Smooth muscle cell (in vitro differentiated cells): Measurements from ENCODE around the gene GNG3. TPM values are rescaled to one million over a fixed set of nuclear protein-coding genes. Genes with fewer than 3 reads are reported as not detected.

Experiments used
- DNase-seq: peaks from one replicate; lab custom pipeline; 2025; ENCODE audit not compliant: unreplicated experiment; lab: John Stamatoyannopoulos, UW
- H2AFZ ChIP-seq: fragments of 200-600 bp; sonication (generic); 2 replicates; pipeline ENCODE4 v1.6.0; 2016; ENCODE audit warnings: antibody characterized with exemption, low read depth, mild to moderate bottlenecking
- H3F3A ChIP-seq: fragments of 200-600 bp; sonication (generic); 2 replicates; pipeline ENCODE4 v1.6.0; 2017; ENCODE audit warnings: antibody characterized with exemption, low read depth
- H3K27ac ChIP-seq: fragments of 200-600 bp; sonication (generic); 2 replicates; pipeline ENCODE4 v1.5.1; 2016; ENCODE audit warnings: low read depth, mild to moderate bottlenecking
- H3K27me3 ChIP-seq: fragments of 200-600 bp; sonication (generic); 2 replicates; pipeline ENCODE4 v1.6.1; 2016; ENCODE audit warnings: low read depth, mild to moderate bottlenecking
- H3K36me3 ChIP-seq: fragments of 200-600 bp; sonication (generic); 2 replicates; pipeline ENCODE4 v1.5.1; 2016; ENCODE audit warnings: low read depth
- H3K4me1 ChIP-seq: fragments of 200-600 bp; sonication (generic); 2 replicates; pipeline ENCODE4 v1.5.1; 2016; ENCODE audit warnings: low read depth
- H3K4me2 ChIP-seq: fragments of 200-600 bp; sonication (generic); 2 replicates; pipeline ENCODE4 v1.6.0; 2016; ENCODE audit warnings: mild to moderate bottlenecking
- H3K4me3 ChIP-seq: fragments of 200-600 bp; sonication (generic); 2 replicates; pipeline ENCODE4 v1.5.1; 2016; ENCODE audit warnings: mild to moderate bottlenecking
- H3K79me2 ChIP-seq: fragments of 200-600 bp; sonication (generic); 2 replicates; pipeline ENCODE4 v1.6.0; 2016; ENCODE audit warnings: low read depth, mild to moderate bottlenecking
- H3K9ac ChIP-seq: fragments of 200-600 bp; sonication (generic); 2 replicates; pipeline ENCODE4 v1.6.0; 2016; ENCODE audit warnings: low read depth
- H3K9me3 ChIP-seq: fragments of 200-600 bp; sonication (generic); replicated peaks from 2 replicates; pipeline ENCODE4 v1.5.1; 2016; ENCODE audit warnings: low read depth
- H4K20me1 ChIP-seq: fragments of 200-600 bp; sonication (generic); 2 replicates; pipeline ENCODE4 v1.6.0; 2016; ENCODE audit warnings: low read depth
- CTCF ChIP-seq: fragments of 200-600 bp; sonication (generic); IDR thresholded peaks from 2 replicates; pipeline ENCODE4 v1.5.1; 2017; ENCODE audit warnings: borderline replicate concordance, mild to moderate bottlenecking, antibody characterized with exemption; ENCODE audit not compliant: insufficient read depth, poor library complexity, severe bottlenecking
- WGBS: methylation state at CpG from one replicate; pipeline ENCODE4 v1.1.7; 2016; ENCODE audit warnings: low lambda C conversion rate; 5-methylcytosine and 5-hydroxymethylcytosine counted together
- polyA plus RNA-seq: library from polyadenylated mRNA; unstranded; fragments of >200 nt; fragmentation: Nextera tagmentation; extraction: Ambion mirVana; gene quantifications from 2 replicates; pipeline ENCODE4 v1.2.1, GENCODE V29; 2016
- small RNA-seq: library from RNA; depleted of rRNA; stranded (forward); fragments of <200 nt; gene quantifications from one replicate; pipeline ENCODE3, GENCODE V24; 2014
- total RNA-seq: library from RNA; depleted of rRNA; stranded (reverse); fragments of >200 nt; gene quantifications from 2 replicates; pipeline ENCODE4 v1.2.3, GENCODE V29; 2014

Gene GNG3
- total and polyA plus RNA-seq, 2 experiments from 2014 or later = 0.18 TPM; not detected in 1

- Histone ChIP-seq H3K4me3 (no peak overlapping the region), H3K4me2 (no peak overlapping the region), H3K79me2 (peaks cover 21% of the 10 kb centered on the region), H3K9me3 (no peaks in the 10 kb centered on the region), H3F3A (no peaks in the 10 kb centered on the region), H4K20me1 (no peaks in the 10 kb centered on the region), H3K27me3 (no peaks in the 10 kb centered on the region), H3K9ac (no peak overlapping the region), H3K36me3 (no peaks in the 10 kb centered on the region), H3K27ac (no peak overlapping the region), H2AFZ (no peak overlapping the region), H3K4me1 (no peaks in the 10 kb centered on the region)
- TF ChIP-seq CTCF = no peak
- no peak for DNase-seq
- 89% methylated on average over 10 of the region's 10 CpGs for WGBS
These were observed 47.7 kb downstream of the GNG3 start for GRCh38 chr11:62755086-62755615.

GRCh38 chr11:62757846-62758788 lies 50.6 kb downstream of the GNG3 start:
- 46% methylated on average over 9 of the region's 9 CpGs for WGBS
- H3K27ac ChIP-seq = no peak overlapping the region
- peaks cover 4% of the 10 kb centered on the region for H3K4me1 ChIP-seq
- H3K9ac ChIP-seq = no peak overlapping the region
- H3K79me2 ChIP-seq = peaks cover 15% of the 10 kb centered on the region
- H3K9me3 ChIP-seq = no peaks in the 10 kb centered on the region
- no peak for DNase-seq
- TF ChIP-seq CTCF = no peak
- H3K36me3 ChIP-seq = no peaks in the 10 kb centered on the region
- H3K4me2 ChIP-seq = no peak overlapping the region
- H3K4me3 ChIP-seq = no peak overlapping the region
- peak overlapping the region; percentile 69 for H2AFZ ChIP-seq
- H3K27me3 ChIP-seq = no peaks in the 10 kb centered on the region
- no peaks in the 10 kb centered on the region for H3F3A ChIP-seq
- no peaks in the 10 kb centered on the region for H4K20me1 ChIP-seq

Small RNAs within 50 kb of the gene (small RNA-seq; reads per million reads assigned to genes)
- gene SNORA57 = not detected

Other genes with a start within 250 kb of the GNG3 start
- gene AHNAK, start 160.9 kb upstream of the GNG3 start, total RNA-seq = 229 and 240 TPM in 2 replicates
- 27.2 and 58.8 TPM in 2 replicates for gene AHNAK, start 160.9 kb upstream of the GNG3 start, polyA plus RNA-seq
- 773 and 864 TPM in 2 replicates for gene EEF1G, start 133.8 kb upstream of the GNG3 start, total RNA-seq
- gene EEF1G, start 133.8 kb upstream of the GNG3 start, polyA plus RNA-seq = 433 and 463 TPM in 2 replicates
- gene TUT1, start 116.2 kb upstream of the GNG3 start, total RNA-seq = 3.0 and 5.5 TPM in 2 replicates
- 15.9 and 18.6 TPM in 2 replicates for gene TUT1, start 116.2 kb upstream of the GNG3 start, polyA plus RNA-seq
- gene MTA2, start 105.8 kb upstream of the GNG3 start, total RNA-seq = 57.0 and 65.9 TPM in 2 replicates
- gene MTA2, start 105.8 kb upstream of the GNG3 start, polyA plus RNA-seq = 20.5 and 22.7 TPM in 2 replicates
- 20.6 and 35.0 TPM in 2 replicates for gene EML3, start 94.9 kb upstream of the GNG3 start, total RNA-seq
- 36.8 and 47.2 TPM in 2 replicates for gene EML3, start 94.9 kb upstream of the GNG3 start, polyA plus RNA-seq
- 0.63 and 4.0 TPM in 2 replicates for gene ROM1, start 94.4 kb upstream of the GNG3 start, total RNA-seq
- 0.91 and 1.4 TPM in 2 replicates for gene ROM1, start 94.4 kb upstream of the GNG3 start, polyA plus RNA-seq
- 19.3 and 20.0 TPM in 2 replicates for gene B3GAT3, start 85.7 kb upstream of the GNG3 start, total RNA-seq
- 66.9 and 73.8 TPM in 2 replicates for gene B3GAT3, start 85.7 kb upstream of the GNG3 start, polyA plus RNA-seq
- gene GANAB, start 61.1 kb upstream of the GNG3 start, total RNA-seq = 176 and 186 TPM in 2 replicates
- gene GANAB, start 61.1 kb upstream of the GNG3 start, polyA plus RNA-seq = 194 and 225 TPM in 2 replicates
- 7.3 and 8.2 TPM in 2 replicates for gene INTS5, start 54.4 kb upstream of the GNG3 start, total RNA-seq
- 11.9 and 13.2 TPM in 2 replicates for gene INTS5, start 54.4 kb upstream of the GNG3 start, polyA plus RNA-seq
- 54.4 and 68.4 TPM in 2 replicates for gene C11orf98, start 42.5 kb upstream of the GNG3 start, total RNA-seq
- gene C11orf98, start 42.5 kb upstream of the GNG3 start, polyA plus RNA-seq = 101 and 114 TPM in 2 replicates
- 1.3 and 4.9 TPM in 2 replicates for gene CSKMT, start 42.4 kb upstream of the GNG3 start, total RNA-seq
- gene CSKMT, start 42.4 kb upstream of the GNG3 start, polyA plus RNA-seq = 1.4 and 9.8 TPM in 2 replicates
- 5.5 and 7.7 TPM in 2 replicates for gene UQCC3, start 36.0 kb upstream of the GNG3 start, total RNA-seq
- 14.4 and 16.7 TPM in 2 replicates for gene UQCC3, start 36.0 kb upstream of the GNG3 start, polyA plus RNA-seq
- 1.5 and 5.6 TPM in 2 replicates for gene LBHD1, start 35.4 kb upstream of the GNG3 start, total RNA-seq
- 3.9 and 7.7 TPM in 2 replicates for gene LBHD1, start 35.4 kb upstream of the GNG3 start, polyA plus RNA-seq
- 52.2 and 58.1 TPM in 2 replicates for gene UBXN1, start 28.6 kb upstream of the GNG3 start, total RNA-seq
- gene UBXN1, start 28.6 kb upstream of the GNG3 start, polyA plus RNA-seq = 73.5 and 78.4 TPM in 2 replicates
- gene LRRN4CL, start 18.1 kb upstream of the GNG3 start, total RNA-seq = 0.76 and 1.3 TPM in 2 replicates
- gene LRRN4CL, start 18.1 kb upstream of the GNG3 start, polyA plus RNA-seq = not detected in 2 replicates
- 76.4 and 79.7 TPM in 2 replicates for gene BSCL2, start 252 bp upstream of the GNG3 start, total RNA-seq
- gene BSCL2, start 252 bp upstream of the GNG3 start, polyA plus RNA-seq = 115 and 123 TPM in 2 replicates
- gene HNRNPUL2, start 19.8 kb downstream of the GNG3 start, total RNA-seq = 14.3 and 19.4 TPM in 2 replicates
- 3.6 and 4.5 TPM in 2 replicates for gene HNRNPUL2, start 19.8 kb downstream of the GNG3 start, polyA plus RNA-seq
- gene TTC9C, start 20.8 kb downstream of the GNG3 start, total RNA-seq = 20.1 and 53.0 TPM in 2 replicates
- gene TTC9C, start 20.8 kb downstream of the GNG3 start, polyA plus RNA-seq = 46.9 and 49.3 TPM in 2 replicates
- 3.3 TPM in 2 replicates for gene ZBTB3, start 46.5 kb downstream of the GNG3 start, total RNA-seq
- gene ZBTB3, start 46.5 kb downstream of the GNG3 start, polyA plus RNA-seq = 2.9 and 3.6 TPM in 2 replicates
- 147 and 197 TPM in 2 replicates for gene POLR2G, start 53.9 kb downstream of the GNG3 start, total RNA-seq
- gene POLR2G, start 53.9 kb downstream of the GNG3 start, polyA plus RNA-seq = 192 and 220 TPM in 2 replicates
- 10.5 and 11.9 TPM in 2 replicates for gene TAF6L, start 63.7 kb downstream of the GNG3 start, total RNA-seq
- gene TAF6L, start 63.7 kb downstream of the GNG3 start, polyA plus RNA-seq = 18.6 and 27.2 TPM in 2 replicates
- gene TMEM179B, start 79.7 kb downstream of the GNG3 start, total RNA-seq = 96.0 and 103 TPM in 2 replicates
- 113 and 125 TPM in 2 replicates for gene TMEM179B, start 79.7 kb downstream of the GNG3 start, polyA plus RNA-seq
- 43.2 and 47.8 TPM in 2 replicates for gene TMEM223, start 84.3 kb downstream of the GNG3 start, total RNA-seq
- gene TMEM223, start 84.3 kb downstream of the GNG3 start, polyA plus RNA-seq = 40.8 and 46.8 TPM in 2 replicates
- gene NXF1, start 97.8 kb downstream of the GNG3 start, total RNA-seq = 33.4 and 35.4 TPM in 2 replicates
- 46.5 and 78.8 TPM in 2 replicates for gene NXF1, start 97.8 kb downstream of the GNG3 start, polyA plus RNA-seq
- 44.6 and 52.6 TPM in 2 replicates for gene STX5, start 124.4 kb downstream of the GNG3 start, total RNA-seq
- 67.9 and 69.0 TPM in 2 replicates for gene STX5, start 124.4 kb downstream of the GNG3 start, polyA plus RNA-seq
- gene TEX54, start 125.2 kb downstream of the GNG3 start, total RNA-seq = not detected in 2 replicates
- gene TEX54, start 125.2 kb downstream of the GNG3 start, polyA plus RNA-seq = 1.4 and 3.1 TPM in 2 replicates
- 19.3 and 36.6 TPM in 2 replicates for gene WDR74, start 131.9 kb downstream of the GNG3 start, total RNA-seq
- 41.3 and 46.1 TPM in 2 replicates for gene WDR74, start 131.9 kb downstream of the GNG3 start, polyA plus RNA-seq
- gene SLC3A2, start 173.2 kb downstream of the GNG3 start, total RNA-seq = 181 and 248 TPM in 2 replicates
- 179 and 291 TPM in 2 replicates for gene SLC3A2, start 173.2 kb downstream of the GNG3 start, polyA plus RNA-seq
- not detected in 2 replicates for gene CHRM1, start 213.7 kb downstream of the GNG3 start, total RNA-seq
- not detected in 2 replicates for gene CHRM1, start 213.7 kb downstream of the GNG3 start, polyA plus RNA-seq